Measurements from ENCODE around the gene SLCO2B1. TPM values are rescaled to one million over a fixed set of nuclear protein-coding genes. Genes with fewer than 3 reads are reported as not detected.

Gene SLCO2B1
- total RNA-seq, 2 experiments from 2014 or later: not detected

DNA sequence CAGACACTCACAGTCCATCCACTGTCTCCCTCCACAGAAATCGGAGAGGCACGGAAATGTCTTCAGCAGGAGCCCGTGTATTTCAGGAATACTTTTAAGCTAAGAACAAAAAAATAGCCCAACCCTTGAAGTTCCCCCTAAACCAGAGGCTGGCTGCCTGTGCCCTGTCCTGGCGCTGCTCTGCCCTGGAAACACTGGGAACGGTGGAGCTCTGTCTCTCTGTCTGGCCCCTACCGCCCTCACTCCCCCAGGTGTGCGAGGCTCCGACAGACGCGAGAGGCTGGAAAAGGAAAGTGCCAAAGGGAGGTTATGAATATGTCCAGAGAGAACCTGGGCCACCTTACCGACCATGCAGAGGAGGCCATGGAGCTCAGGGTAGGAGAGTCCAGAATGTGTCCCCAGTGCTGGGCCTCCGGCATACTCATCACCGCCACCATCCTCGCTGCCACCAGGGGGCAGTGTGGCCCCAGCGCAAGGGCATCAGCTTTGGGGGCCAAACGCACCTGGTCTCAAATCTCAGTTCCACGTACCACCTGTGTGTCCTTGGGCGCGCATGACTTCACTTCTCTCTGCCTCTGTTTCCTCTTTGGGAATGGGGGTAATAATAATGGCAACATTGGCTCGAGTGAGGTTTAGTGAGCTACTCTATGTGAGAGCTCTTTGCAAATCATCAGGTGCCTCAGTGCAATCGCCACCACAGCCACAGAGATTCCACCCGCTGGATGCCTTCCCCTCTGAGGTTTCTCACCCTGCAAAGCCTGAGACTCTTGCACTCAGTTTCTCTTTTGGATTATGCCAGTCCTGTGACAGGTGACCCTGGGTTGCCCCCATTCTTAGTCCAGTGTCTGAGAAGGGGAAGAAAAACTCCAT, 10.4 kb upstream of the SLCO2B1 start:
- Mint-ChIP-seq H3K9me3 (no peaks in the 10 kb centered on the region), H3K27me3 (peaks cover 2% of the 10 kb centered on the region), H3K27ac (no peak overlapping the region), H3K4me1 (ENCODE audit: low read depth) (peaks cover 28% of the 10 kb centered on the region), H3K36me3 (ENCODE audit: low read depth) (no peaks in the 10 kb centered on the region), H3K4me3 (no peak overlapping the region)
- ChIA-PET POLR2A (interaction anchor here (0.5 to 1.2 kb wide), 5 partner anchors 12 to 155 kb away, joined by 3 read pairs; no protein-coding TSS in a partner anchor), CTCF (interaction anchor here (0.6 to 20.0 kb wide), 59 partner anchors 8 to 1987 kb away, joined by 3 to 663 read pairs (median 6); partner anchors contain the start of genes NEU3, SERPINH1, SLCO2B1 and SPCS2)
- TF ChIP-seq, protein P1, sequence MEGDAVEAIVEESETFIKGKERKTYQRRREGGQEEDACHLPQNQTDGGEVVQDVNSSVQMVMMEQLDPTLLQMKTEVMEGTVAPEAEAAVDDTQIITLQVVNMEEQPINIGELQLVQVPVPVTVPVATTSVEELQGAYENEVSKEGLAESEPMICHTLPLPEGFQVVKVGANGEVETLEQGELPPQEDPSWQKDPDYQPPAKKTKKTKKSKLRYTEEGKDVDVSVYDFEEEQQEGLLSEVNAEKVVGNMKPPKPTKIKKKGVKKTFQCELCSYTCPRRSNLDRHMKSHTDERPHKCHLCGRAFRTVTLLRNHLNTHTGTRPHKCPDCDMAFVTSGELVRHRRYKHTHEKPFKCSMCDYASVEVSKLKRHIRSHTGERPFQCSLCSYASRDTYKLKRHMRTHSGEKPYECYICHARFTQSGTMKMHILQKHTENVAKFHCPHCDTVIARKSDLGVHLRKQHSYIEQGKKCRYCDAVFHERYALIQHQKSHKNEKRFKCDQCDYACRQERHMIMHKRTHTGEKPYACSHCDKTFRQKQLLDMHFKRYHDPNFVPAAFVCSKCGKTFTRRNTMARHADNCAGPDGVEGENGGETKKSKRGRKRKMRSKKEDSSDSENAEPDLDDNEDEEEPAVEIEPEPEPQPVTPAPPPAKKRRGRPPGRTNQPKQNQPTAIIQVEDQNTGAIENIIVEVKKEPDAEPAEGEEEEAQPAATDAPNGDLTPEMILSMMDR (IDR thresholded peaks at IDR 0.05): peak; percentile 92
- DNase-seq (peak; percentile 86), ATAC-seq (peak; percentile 51)
- intact Hi-C loops (cut with micrococcal nuclease): loop anchor here (2.0 to 10.0 kb wide), 3 partner anchors 64 to 206 kb away; no protein-coding TSS in a partner anchor

- POLR2A ChIA-PET: interaction anchor here (0.5 to 1.2 kb wide), 3 partner anchors 13 to 156 kb away, joined by 3 read pairs; no protein-coding TSS in a partner anchor
- no peak overlapping the region for H3K27ac Mint-ChIP-seq
These were observed 9.7 kb upstream of the SLCO2B1 start for GRCh38 chr11:75141166-75141565.

GRCh38 chr11:75142714-75143419, 8.0 kb upstream of the SLCO2B1 start:
- Mint-ChIP-seq H3K27ac (peak overlapping the region; percentile 81), H3K9me3 (no peaks in the 10 kb centered on the region)
- POLR2A ChIA-PET: interaction anchor here (0.8 to 1.2 kb wide), 3 partner anchors 64 to 99 kb away, joined by 3 read pairs; no protein-coding TSS in a partner anchor

More at GRCh38 chr11:75141166-75141565, 9.7 kb upstream of the SLCO2B1 start:
- ATAC-seq (no peak), DNase-seq (no peak)
- peaks cover 28% of the 10 kb centered on the region for H3K4me1 Mint-ChIP-seq (ENCODE audit: low read depth)
- no peak overlapping the region for H3K4me3 Mint-ChIP-seq
- no peaks in the 10 kb centered on the region for H3K36me3 Mint-ChIP-seq (ENCODE audit: low read depth)
- peaks cover 1% of the 10 kb centered on the region for H3K27me3 Mint-ChIP-seq
- intact Hi-C loops (cut with micrococcal nuclease): loop anchor here (2.0 to 10.0 kb wide), 3 partner anchors 64 to 206 kb away; no protein-coding TSS in a partner anchor
- TF ChIP-seq, protein P1 (IDR thresholded peaks at IDR 0.05): no peak
- no peaks in the 10 kb centered on the region for H3K9me3 Mint-ChIP-seq
- CTCF ChIA-PET: interaction anchor here (0.6 to 20.0 kb wide), 52 partner anchors 8 to 421 kb away, joined by 3 to 663 read pairs (median 6); partner anchors contain the start of genes NEU3, SERPINH1, SLCO2B1 and SPCS2

DNA sequence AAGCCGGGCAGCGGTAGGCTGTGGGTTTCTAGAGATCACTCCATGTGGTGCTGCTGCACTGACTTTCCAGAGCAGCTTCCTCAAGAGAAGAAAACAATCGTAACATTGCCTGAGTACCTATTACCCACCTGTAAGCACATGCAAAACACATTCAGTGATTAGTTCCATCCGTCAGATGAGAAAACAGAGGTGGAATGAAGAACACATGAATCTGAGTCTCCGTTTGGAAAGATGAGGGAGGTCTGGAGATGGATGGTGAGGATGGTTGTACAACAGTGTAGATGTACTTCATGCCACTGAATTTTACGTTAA, 7.5 kb upstream of the SLCO2B1 start:
- intact Hi-C loops (cut with micrococcal nuclease): loop anchor here (10.0 kb wide), 1 partner anchor 209 kb away; no protein-coding TSS in a partner anchor
- H3K27ac Mint-ChIP-seq: peak overlapping the region; percentile 81
- no peaks in the 10 kb centered on the region for H3K27me3 Mint-ChIP-seq
- H3K36me3 Mint-ChIP-seq (ENCODE audit: low read depth): no peaks in the 10 kb centered on the region
- H3K4me1 Mint-ChIP-seq (ENCODE audit: low read depth): peaks cover 28% of the 10 kb centered on the region
- peak overlapping the region; percentile 6 for H3K4me3 Mint-ChIP-seq
- ChIA-PET POLR2A (interaction anchor here (1.1 to 1.2 kb wide), 2 partner anchors 63 to 71 kb away, joined by 3 read pairs; no protein-coding TSS in a partner anchor), CTCF (interaction anchor here (0.9 to 20.0 kb wide), 16 partner anchors 9 to 213 kb away, joined by 3 to 663 read pairs (median 7); partner anchors contain the start of genes SLCO2B1 and TPBGL)
- no peak for DNase-seq
- H3K9me3 Mint-ChIP-seq: no peaks in the 10 kb centered on the region
- no peak for ATAC-seq
- TF ChIP-seq, protein P1 (IDR thresholded peaks at IDR 0.05): no peak

More at GRCh38 chr11:75142714-75143419, 8.0 kb upstream of the SLCO2B1 start:
- Mint-ChIP-seq H3K4me3 (no peak overlapping the region), H3K4me1 (ENCODE audit: low read depth) (peaks cover 28% of the 10 kb centered on the region), H3K27me3 (no peaks in the 10 kb centered on the region), H3K36me3 (ENCODE audit: low read depth) (no peaks in the 10 kb centered on the region)
- ATAC-seq: peak; percentile 94
- peak; percentile 90 for DNase-seq
- TF ChIP-seq, protein P1 (IDR thresholded peaks at IDR 0.05): peak; percentile 10
- intact Hi-C loops (cut with micrococcal nuclease): loop anchor here (10.0 kb wide), 1 partner anchor 208 kb away; no protein-coding TSS in a partner anchor
- CTCF ChIA-PET: interaction anchor here (0.7 to 20.0 kb wide), 17 partner anchors 9 to 213 kb away, joined by 3 to 663 read pairs (median 6); partner anchors contain the start of genes NEU3, SLCO2B1 and TPBGL
